Ascending aorta (tissue), 2 donors: Measurements from ENCODE around the gene RASSF5. TPM values are rescaled to one million over a fixed set of nuclear protein-coding genes. Genes with fewer than 3 reads are reported as not detected.

Source experiments
- DNase-seq, 2 donors: peaks; one replicate each; pipeline ENCODE4 v3.0.0-alpha.2; 2019; ENCODE audit warnings: low spot score in 2 of 2
- H3K27ac ChIP-seq, 2 donors: fragments of 200-600 bp; sonication (generic); one replicate each; pipeline ENCODE4 v1.5.1; 2016 to 2017; ENCODE audit warnings: mild to moderate bottlenecking in 1 of 2
- H3K27me3 ChIP-seq: fragments of 200-600 bp; sonication (generic); one replicate; pipeline ENCODE4 v1.5.1; 2017
- H3K36me3 ChIP-seq, 2 donors: fragments of 200-600 bp; sonication (generic); one replicate each; pipeline ENCODE4 v1.5.1; 2016
- H3K4me1 ChIP-seq, 2 donors: fragments of 200-600 bp; sonication (generic); one replicate each; pipeline ENCODE4 v1.5.1; 2016 to 2017; ENCODE audit warnings: mild to moderate bottlenecking in 1 of 2
- H3K4me3 ChIP-seq, 2 donors: fragments of 200-600 bp; sonication (generic); one replicate each; pipeline ENCODE4 v1.5.1; 2016 to 2017; ENCODE audit warnings: mild to moderate bottlenecking in 1 of 2
- H3K9me3 ChIP-seq, 2 donors: fragments of 200-600 bp; sonication (generic); one replicate each; pipeline ENCODE4 v1.5.1; 2016
- CTCF ChIP-seq, 3 experiments: fragments of 200-600 bp in 2 of 3; fragments of 450-650 bp in 1 of 3; sonication (generic) in 2 of 3; IDR thresholded peaks; one replicate each; pipeline ENCODE4 v1.5.1; 2016 to 2019; ENCODE audit warnings: antibody characterized with exemption in 3 of 3, mild to moderate bottlenecking in 1 of 3, moderate library complexity in 1 of 3
- intact Hi-C: fragments of 100-400 bp; cut with DNase I; formaldehyde crosslinking; loops from one replicate; pipeline ENCODE4 v1.15.1; 2023
- total RNA-seq: library from RNA; depleted of rRNA; stranded (reverse); fragments of >200 nt; gene quantifications from one replicate; pipeline ENCODE4 v1.1.0, GENCODE V29; 2016

Gene RASSF5
- total RNA-seq, 1 donor from 2014 or later, result 8.9 TPM

GRCh38 chr1:206545351-206545750 lies 38.0 kb downstream of the RASSF5 start:
- intact Hi-C loops, result loop anchor here (2.0 kb wide), 1 partner anchor 37 kb away; no protein-coding TSS in a partner anchor
- no peak overlapping the region for H3K27ac ChIP-seq

GRCh38 chr1:206547104-206547503 lies 39.8 kb downstream of the RASSF5 start:
- intact Hi-C loops, result no loop called here
- H3K4me1 ChIP-seq, result no peaks in the 10 kb centered on the region
- H3K36me3 ChIP-seq, result no peaks in the 10 kb centered on the region
- no peaks in the 10 kb centered on the region for H3K9me3 ChIP-seq
- no peak for TF ChIP-seq CTCF (IDR thresholded peaks at IDR 0.05)
- no peak overlapping the region for H3K4me3 ChIP-seq
- no peak for DNase-seq
- H3K27ac ChIP-seq, result no peak overlapping the region
- no peaks in the 10 kb centered on the region for H3K27me3 ChIP-seq

More at GRCh38 chr1:206545351-206545750, 38.0 kb downstream of the RASSF5 start:
- Histone ChIP-seq H3K36me3 (no peaks in the 10 kb centered on the region), H3K9me3 (no peaks in the 10 kb centered on the region), H3K4me1 (peaks cover 0 to 11% of the 10 kb centered on the region in 2 donors), H3K4me3 (no peak overlapping the region), H3K27me3 (no peaks in the 10 kb centered on the region)
- no peak for DNase-seq
- TF ChIP-seq CTCF (IDR thresholded peaks at IDR 0.05), result no peak

GRCh38 chr1:206550446-206550845 lies 43.1 kb downstream of the RASSF5 start:
- no peaks in the 10 kb centered on the region for H3K9me3 ChIP-seq
- no peaks in the 10 kb centered on the region for H3K27me3 ChIP-seq
- no peaks in the 10 kb centered on the region for H3K4me1 ChIP-seq
- TF ChIP-seq CTCF (IDR thresholded peaks at IDR 0.05), result no peak
- intact Hi-C loops, result no loop called here
- H3K4me3 ChIP-seq, result no peak overlapping the region
- no peak overlapping the region for H3K27ac ChIP-seq
- H3K36me3 ChIP-seq, result no peaks in the 10 kb centered on the region
- DNase-seq, result no peak

GRCh38 chr1:206551296-206551985 lies 44.1 kb downstream of the RASSF5 start:
- H3K9me3 ChIP-seq, result no peaks in the 10 kb centered on the region
- H3K36me3 ChIP-seq, result no peaks in the 10 kb centered on the region
- peaks cover 0 to 5% of the 10 kb centered on the region in 2 donors for H3K4me1 ChIP-seq
- no peaks in the 10 kb centered on the region for H3K27me3 ChIP-seq
- H3K27ac ChIP-seq, result no peak overlapping the region
- DNase-seq, result no peak
- intact Hi-C loops, result no loop called here
- no peak overlapping the region for H3K4me3 ChIP-seq
- no peak for TF ChIP-seq CTCF (IDR thresholded peaks at IDR 0.05)

- intact Hi-C loops, result no loop called here
- Histone ChIP-seq H3K4me3 (no peak overlapping the region), H3K9me3 (no peaks in the 10 kb centered on the region), H3K27ac (no peak overlapping the region), H3K36me3 (no peaks in the 10 kb centered on the region), H3K4me1 (peaks cover 3 to 9% of the 10 kb centered on the region in 2 donors), H3K27me3 (no peaks in the 10 kb centered on the region)
- no peak for TF ChIP-seq CTCF (IDR thresholded peaks at IDR 0.05)
- DNase-seq, result no peak
Observed at GRCh38 chr1:206551986-206552326, 44.6 kb downstream of the RASSF5 start.
